RPMI8226 (cell line): ENCODE data around the gene PLA2G4A.

Source experiments
- DNase-seq: peaks from one replicate; pipeline ENCODE4 v3.0.0-alpha.2; 2015

PLA2G4A gene

DNA sequence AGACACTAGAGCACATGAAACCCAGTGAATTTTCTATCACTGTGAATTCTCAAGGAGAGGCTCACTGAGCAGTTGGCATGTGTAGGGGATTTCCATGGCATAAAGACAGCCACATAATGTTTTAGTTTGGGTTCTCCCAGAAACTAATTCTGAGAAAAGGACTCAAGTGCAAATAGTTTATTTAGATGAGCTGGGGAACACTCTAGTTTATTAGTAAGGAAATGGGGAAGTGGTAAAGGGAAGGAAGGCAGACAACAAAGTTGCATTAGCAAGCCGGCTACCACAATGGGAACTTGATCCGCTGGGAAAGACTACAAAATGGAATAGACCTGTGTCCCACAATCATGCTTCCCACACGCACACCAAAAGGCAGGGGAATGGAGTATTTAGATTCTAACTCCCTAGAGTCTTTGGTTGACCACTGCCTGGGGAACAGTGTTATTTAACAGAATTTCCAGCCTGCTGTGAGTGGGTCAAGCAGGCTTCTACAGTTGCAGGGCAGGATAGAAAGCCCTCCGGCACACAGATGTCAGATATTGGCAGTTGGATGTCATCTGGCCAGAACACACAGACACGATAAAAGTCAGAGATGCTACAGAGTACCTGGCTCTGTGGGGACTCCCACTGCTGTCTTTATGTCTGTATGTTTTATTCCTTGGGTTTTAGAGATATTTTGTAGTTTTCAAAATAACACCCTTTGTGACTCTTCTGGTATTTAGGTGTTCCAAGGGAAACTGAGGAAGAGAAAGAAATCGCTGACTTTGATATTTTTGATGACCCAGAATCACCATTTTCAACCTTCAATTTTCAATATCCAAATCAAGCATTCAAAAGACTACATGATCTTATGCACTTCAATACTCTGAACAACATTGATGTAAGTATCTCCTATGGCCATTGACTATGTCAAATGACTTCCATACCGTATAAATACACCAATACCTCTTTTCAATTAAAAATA lies 150.1 kb downstream of the PLA2G4A start:
- DNase-seq, result no peak

DNA sequence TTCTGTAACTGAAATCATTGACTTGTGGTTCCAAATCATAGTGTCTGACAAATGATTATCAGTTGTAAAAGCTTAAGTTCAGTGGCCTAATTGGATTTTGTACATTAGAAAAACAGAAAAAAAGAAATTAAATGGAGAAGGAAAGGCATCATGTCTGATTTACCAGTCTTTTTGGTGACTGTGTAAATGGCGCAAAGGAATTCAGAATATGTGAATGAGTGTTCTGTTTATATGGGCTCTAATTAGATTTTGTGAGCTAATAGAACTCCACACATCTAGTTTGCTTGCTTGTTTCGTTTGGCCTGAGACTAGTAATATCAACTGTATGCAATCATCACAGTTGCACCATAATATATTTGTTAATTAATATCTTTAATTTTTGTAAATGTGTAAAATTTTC lies 151.7 kb downstream of the PLA2G4A start:
- DNase-seq, result no peak

DNA sequence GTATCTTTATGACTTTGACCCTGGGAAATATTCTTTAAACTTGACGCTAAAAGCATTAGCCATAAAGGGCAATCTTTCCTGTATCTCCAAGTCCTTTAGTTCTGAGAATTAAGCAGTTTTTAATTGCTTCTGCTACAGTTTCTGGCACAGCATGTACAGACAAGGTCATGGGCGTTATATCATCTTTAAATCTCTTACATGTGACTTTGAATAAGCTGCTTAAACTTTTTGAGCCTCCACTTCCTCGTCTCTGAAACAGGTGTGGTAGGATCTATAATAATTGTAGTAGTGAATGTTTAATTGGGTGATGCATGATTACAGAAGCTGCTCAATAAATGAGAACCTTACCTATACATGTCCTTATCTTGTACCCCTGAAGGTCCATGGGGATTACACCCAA lies 153.4 kb downstream of the PLA2G4A start:
- DNase-seq, result no peak

DNA sequence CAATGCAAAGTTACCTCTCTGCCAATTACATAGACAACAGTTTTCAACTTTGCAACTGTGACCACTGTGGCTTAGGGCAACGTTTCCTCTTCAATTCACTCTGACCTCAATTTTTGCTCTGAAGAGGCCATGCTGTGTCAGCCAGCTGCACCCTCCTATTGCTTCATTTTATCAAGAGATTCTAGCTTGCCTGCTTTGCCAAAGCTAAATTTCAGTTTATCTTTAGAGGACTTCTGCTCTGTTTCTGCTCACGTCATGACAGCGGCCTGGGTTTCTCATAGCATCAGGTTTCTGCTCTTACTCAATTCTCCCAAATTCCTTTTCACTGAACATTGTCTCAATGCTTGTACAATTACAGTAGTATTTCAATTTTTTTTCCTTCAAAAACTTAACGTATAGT lies 154.6 kb downstream of the PLA2G4A start:
- DNase-seq, result no peak

DNA sequence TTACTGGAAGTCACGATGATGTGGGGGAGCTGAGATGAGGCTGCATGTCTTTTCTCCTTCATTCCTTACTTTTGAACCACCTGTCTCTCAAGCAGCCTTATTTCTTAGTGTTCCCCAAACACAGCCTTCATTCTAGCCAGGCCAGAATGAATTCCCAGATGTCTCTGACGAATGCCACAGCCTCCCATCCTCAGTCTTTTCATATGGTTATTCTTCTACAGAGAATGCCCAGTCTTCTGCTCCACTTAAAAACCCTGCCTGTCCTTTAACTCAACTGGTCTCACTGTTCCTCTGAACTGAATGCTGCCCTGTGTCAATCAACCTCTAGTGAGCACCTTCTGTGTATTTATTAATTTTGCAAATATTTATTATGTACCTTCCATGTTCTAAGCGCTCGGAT lies 156.2 kb downstream of the PLA2G4A start:
- no peak for DNase-seq

DNA sequence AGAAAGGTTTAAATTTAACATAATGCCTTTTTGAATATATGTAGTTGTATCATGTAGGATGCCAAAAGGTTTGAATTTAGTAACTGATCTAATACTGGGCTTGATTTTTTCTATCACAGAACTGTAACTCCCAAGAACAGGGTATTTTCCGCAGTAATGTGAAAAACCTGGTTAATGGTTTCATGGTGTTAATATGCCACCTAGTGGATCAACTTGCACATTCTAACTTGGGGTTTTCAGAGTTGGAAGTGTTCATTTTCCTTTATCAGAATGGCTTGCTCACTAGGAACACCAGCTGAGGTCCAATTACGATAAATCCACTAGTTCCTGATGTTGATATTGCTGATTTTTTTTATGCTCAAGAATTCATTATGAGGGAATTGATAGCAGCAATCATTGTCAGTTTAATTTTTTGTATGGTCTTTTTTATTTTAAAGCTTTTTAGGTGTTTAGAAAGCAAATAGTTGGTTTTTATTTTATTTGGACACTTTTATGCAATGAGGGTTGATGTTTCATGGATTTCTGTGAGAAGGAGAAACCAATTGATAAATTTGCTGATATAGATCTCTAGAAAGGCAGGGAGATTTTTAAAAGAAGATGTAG lies 157.2 kb downstream of the PLA2G4A start:
- DNase-seq, result peak; percentile 49

DNA sequence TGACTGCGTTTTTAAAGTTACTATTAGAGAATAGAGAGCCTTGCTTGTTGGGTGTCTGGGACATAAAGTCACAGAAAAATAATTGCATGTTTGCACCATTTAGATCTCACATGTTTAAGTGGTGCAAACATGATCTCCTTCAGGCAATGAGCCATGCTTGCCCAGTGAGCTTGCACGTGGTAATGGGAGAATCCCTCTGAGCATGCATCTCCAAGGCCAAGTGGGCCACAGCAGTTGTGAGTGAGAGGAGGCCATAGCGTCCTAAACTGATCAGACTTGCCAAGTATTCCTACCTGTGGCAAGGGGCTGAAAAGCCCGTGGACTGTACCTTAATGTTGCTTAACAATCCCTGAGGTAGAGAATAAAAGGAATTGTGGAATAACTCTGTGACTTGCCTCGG lies 158.3 kb downstream of the PLA2G4A start:
- no peak for DNase-seq

DNA sequence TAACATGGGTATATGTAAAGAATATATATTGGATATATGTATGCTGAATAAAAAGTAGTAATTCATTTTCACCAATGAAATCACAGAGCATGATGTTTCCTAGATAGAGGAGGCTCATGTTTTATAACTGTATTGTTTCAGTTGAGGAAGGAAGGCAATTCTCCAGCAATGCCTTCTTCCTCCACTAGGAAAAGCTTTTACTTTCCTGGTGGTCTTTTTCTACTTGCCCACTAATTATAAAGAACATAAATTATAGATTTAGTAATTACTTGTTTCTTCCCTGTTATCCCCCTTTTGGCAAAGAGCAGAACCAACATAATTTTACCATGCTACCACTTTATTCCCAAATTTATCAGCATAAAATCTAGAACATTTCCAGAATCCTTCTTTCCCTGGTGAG lies 159.0 kb downstream of the PLA2G4A start:
- no peak for DNase-seq

DNA sequence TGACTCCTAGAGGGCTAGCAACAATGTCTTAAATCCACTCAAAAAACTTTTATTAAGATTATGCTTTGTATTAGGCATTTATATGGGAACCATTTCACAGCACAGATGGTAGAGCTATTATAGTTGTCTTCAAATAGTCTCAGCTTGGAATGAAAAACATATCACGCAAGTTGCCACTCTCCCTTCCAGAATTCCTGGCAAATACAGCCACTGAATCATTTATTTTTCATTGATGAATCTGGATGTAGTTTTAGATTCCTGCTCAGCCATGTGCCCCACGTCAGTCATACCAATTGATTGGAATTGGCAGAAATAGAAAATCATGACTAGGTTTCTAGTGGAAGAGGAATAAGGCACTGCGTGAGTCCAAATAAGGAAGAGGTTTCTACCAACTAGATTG lies 165.2 kb downstream of the PLA2G4A start:
- DNase-seq, result no peak

DNA sequence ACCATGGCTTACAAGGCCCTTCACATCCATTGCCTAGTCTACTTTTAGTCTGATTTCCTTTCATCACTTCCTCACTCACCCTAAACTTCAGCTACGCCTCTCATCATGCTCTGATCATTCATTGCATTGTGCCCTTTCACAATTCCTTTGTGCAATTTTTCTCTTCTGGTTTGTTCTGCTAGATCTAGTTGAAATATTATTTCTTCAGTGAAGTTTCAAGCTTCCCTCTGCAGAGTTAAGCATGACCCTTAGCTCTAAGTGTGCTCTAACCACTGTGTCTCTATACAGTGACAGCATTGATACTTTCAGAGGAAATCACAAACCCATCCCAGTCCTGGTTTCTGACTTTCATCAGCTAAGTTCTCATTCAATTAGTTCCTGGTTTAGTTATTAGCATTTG lies 166.1 kb downstream of the PLA2G4A start:
- DNase-seq, result no peak

DNA sequence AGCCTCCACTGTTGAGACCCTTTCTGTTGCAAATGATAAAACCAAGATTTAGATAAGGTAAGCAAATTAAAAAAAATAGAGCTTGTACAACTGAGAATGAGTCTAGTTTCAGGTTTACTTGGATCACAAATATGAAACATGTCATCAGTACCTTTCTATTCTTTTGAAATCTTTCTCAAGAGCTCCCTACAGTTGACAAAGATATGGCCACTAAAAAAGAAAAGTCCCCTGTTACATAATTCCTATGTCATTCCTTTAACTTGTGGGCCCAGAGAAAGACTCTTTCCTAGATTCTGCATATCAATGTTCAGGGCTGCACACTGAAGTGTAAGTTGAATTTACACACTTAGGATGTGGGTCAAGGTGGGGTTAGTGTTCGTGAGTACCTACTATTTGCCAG lies 168.1 kb downstream of the PLA2G4A start:
- DNase-seq, result no peak

DNA sequence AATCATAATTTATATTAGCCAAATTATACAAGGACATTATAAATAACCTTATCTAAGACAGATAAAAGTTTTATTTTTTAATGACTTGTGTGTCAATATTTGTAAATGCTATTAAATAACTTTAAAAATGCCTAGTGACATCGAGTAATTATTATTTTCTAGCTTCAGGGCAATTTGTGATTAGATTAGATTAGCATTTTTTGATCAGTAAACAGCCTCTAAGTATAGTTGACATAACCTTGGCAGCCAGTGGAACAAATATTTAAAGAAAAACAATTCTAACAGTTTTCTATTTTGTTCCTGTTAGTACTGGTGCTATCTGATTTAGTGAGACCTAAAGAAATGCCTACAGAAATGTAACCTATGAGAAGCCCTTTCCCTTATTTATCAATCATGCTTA lies 169.1 kb downstream of the PLA2G4A start:
- no peak for DNase-seq

DNA sequence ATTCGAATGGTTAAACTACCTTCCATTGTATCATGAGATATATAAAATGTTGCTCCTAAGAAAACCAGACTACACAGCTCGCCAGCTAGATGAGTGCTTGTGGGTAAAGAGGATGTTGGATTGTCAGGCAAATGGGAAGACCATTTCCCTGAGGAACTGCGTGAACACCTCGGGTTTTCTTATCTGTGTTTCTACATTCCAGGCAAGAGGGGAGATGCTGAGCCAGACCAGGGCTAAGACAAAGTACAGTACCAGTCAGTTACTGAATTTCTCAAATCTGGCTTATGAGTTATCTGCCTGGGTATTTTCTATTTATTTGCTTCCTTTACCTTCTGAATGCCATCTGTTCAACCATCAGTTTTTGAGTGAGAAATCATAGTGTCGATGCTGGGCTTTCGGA lies 170.8 kb downstream of the PLA2G4A start:
- DNase-seq, result no peak

DNA sequence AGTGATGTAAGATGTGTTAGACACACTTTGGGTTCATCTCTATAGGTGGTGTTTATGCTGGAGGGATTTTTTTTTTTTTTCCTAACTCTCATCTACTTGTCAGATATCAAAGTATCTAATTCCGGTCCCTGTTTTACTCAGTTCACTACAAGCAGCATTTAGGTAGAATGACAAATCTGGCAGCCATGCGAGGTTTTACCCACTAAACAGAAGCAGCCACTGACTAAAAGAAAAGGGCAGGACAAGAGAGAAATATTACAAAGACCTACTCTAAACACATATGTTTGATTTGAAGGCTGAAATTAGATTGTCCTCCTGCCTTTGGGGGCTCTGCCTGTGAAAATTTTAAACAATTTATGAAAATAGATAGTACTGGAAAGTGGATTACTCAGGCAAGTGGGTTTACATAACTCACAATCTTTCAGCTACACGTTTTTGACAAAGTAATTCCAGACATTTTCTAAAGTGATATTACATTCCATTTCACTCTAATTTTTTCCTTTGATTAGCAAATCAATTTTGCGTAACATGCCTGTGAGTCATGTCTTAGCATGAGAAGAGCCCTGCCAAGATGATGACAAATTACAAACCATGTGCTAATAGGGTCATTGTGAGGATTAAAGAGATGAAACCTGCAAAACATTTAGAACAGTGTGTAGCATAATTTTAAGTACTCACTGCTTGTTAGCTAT lies 172.6 kb downstream of the PLA2G4A start:
- DNase-seq, result no peak

DNA sequence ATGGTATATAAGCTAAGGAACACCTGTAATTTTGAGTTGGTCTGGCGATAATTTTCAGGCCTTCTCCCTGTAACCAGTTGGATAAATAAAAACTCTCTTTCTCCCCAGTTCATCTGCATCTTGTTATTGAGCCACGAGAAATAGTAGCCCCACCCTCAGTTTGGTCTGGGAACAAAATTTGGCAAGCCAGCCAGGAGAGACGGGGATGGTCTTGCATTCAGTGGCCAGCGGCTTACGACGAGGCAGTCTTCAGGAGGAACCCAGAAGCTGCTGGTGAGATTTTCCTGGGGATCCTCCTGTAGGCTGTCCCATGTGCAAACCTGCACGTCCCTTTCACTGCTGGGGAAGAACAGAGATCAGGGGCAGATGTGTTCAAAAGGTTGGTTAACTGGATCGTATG lies 174.6 kb downstream of the PLA2G4A start:
- DNase-seq, result no peak

DNA sequence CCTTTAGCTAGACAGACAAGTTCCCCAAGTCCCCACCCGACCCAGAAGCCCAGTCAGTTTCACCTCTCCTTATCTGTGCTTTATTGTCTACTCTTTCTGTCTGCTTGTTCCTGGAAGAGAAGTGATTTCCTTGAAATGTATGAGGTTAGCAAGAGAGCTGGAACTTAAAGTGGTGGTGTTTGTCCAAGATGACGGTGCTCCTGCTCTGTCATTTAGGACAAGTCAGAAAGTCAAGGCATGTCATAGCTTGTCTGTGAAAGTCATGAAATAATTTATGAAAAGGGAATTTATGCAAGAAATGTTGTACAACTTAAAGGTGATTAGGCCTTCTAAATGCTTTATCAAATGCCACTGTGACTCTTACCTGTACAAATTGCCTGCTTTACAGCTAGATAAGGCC lies 178.1 kb downstream of the PLA2G4A start:
- DNase-seq, result no peak

DNA sequence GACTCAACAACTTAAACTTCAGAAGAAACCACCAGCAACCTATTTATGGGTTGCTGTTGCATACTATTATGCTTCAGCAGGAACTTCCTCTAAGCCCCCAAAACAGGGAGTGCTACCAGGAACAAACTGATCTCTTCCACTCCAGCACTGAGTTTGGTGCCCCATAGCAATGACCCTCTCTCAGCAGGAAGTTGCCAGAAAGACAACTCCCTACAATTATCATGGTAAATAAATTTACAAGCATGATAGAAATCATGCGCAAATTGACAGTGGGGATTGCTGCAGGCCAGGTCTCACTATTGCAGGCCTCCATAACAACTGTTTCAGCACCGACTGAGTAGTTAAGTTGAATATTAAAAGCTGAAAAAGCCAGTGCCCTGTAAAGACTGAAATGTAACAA lies 180.6 kb downstream of the PLA2G4A start:
- no peak for DNase-seq

DNA sequence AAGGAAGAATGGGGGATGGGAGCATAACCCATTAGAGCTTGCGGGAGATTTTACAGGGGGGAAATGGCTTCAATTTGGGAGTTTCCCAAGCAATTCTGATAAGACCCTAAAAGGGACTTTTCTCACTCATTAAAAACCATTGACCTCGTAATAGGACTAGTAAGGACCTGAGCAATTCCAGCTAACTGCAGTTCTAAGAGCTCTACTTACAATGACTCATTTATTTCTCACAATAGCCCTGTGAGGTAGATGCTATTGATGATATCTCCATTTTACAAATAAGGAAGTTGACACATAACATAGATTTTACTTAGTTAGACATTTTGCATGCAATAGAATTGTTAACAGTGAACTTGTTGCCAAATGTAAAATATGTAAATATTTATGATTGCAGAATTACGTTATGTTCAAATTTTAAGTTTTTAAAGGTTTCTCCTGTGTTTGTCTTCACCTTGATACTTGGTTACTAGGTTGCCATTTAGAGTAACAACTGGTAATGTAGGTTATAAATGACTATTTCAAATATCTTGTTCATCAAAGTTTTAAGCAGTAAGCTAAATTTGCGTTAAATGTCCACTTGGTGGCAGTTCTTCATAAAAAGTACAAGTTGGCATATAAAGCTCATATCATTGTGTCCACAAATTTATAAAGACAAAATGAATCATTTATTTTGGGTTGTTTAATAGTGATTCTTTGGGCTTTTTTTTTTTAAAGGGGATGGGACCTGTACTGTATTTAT lies 182.0 kb downstream of the PLA2G4A start:
- no peak for DNase-seq

DNA sequence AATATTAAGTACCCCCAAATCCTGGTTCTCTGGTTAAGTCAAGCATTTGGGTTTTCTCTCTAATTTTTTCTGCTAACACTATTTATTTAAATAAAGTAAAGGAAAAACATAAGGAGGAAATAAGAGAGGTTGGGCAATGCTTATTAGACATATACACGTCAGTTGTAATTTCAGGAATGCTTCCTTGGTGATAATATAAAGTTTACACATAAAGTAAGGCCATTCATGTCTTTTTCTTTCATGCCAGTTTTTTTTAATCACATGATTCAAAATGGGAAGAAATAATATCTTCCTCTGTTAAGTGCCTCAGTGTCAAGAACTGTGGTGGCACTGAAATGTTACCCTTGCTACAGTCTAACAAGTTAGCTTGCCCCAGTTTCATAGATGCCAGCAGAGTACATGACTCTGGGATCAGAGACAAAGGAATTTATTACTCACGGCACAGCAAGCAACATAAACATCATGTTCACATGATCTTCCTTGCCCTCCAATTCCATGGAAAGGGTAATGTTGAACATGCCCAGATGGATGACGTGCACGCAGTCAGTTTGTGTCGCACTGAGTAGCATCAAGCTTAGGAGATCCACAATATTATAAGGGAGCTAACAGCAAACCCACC lies 184.9 kb downstream of the PLA2G4A start:
- no peak for DNase-seq

DNA sequence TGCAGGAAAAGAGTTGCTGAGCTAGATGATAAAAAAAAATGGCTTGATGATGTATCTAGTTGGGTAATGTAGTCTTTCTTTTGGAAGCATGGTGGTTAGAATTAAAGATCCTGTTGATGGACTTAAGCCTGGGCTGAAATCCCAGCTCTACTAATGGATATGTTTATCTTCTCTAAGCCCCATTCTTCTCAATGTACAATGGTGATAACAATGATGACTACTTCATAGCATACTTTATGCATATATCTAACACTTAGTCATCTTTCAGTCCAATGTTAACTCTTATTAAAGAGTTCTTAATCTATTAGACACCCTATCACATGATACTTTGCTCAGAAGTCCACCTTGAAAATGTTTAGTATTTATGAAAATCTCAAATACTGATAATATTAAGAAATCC lies 189.5 kb downstream of the PLA2G4A start:
- DNase-seq, result no peak

DNA sequence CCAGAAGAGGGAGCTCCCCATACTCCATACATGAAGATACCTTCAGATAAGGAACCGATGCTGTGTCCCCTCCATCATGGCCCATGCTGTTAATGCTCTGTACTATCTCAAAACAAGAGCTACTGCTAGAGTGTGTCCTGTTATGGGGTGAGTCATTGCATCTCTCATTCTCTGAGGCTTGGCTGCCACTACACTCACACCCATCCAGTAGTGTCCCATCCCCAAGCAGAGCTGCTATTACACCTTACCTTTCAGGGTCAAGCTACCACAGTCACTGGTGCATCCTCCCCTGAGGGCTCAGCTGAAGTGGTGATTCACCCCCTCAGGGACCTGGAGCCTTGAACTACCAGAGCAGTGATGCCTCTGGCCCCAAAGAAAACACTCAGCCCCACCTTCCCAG lies 198.5 kb downstream of the PLA2G4A start:
- DNase-seq, result no peak

DNA sequence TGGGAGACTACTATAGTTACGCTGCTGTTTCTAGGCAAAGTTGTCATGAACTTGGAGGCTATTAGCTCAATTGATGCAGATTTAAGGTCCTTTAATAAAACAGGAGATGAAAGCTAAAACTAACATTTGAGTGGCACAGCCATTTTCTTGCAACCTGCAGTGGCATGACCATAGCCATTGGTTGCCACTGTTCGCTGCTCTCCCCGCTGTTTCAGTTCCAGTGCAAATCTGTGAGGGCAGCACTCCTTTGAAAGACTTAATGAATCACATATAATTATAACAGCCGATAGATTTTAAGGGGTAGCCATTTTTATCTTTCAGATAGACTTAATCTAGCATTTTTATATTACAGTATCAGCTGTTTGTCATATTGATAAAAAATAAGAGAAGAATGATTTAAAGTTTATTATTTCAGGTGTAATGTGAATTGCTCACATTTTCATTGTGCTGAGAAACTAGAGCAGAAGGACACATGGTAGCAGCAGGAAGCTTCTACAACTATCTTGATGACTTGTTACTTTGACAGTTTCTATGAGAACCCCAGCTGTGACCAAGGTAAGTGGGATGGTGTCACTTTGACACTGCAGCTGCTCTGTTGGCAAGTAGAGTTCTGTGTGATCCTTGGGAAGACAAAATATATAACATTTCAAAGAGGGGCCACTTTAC lies 203.7 kb downstream of the PLA2G4A start:
- DNase-seq, result peak; percentile 78
